H1 (cell line): ENCODE results near the gene LBH. TPM values are rescaled to one million over a fixed set of nuclear protein-coding genes. Genes with fewer than 3 reads are reported as not detected.

ENCODE experiments used
- ATF2 ChIP-seq: IDR thresholded peaks from 2 replicates; pipeline ENCODE4 v1.6.1; 2012; ENCODE audit warnings: low read length, inconsistent platforms
- NANOG ChIP-seq: IDR thresholded peaks from 2 replicates; pipeline ENCODE4 v1.6.1; 2011; ENCODE audit warnings: low read length, low read depth, mild to moderate bottlenecking, inconsistent platforms; ENCODE audit not compliant: insufficient read depth, poor library complexity, severe bottlenecking
- polyA plus RNA-seq, 7 experiments: library from polyadenylated mRNA; depleted of rRNA in 3 of 7; stranded (reverse) in 5 of 7; unstranded in 2 of 7; fragments of >200 nt in 5 of 7; fragments of 200-250 nt in 2 of 7; gene quantifications; 1 replicate in 5 of 7; 2 replicates in 1 of 7; 4 replicates in 1 of 7; pipeline versions ENCODE4 v1.2.1 to v1.2.3, GENCODE V29; 2011 to 2013; ENCODE audit warnings: missing spikeins in 2 of 7, mixed read lengths in 2 of 7
- total RNA-seq: library from RNA; stranded (reverse); fragmentation: NEBNext Ultra II Directional; extraction: Animal tissue kit (Norgen Biotek cat#: 25700); gene quantifications from 2 replicates; pipeline ENCODE4 v1.2.1, GENCODE V29; 2021

LBH gene
- total and polyA plus RNA-seq, 2 of the 8 experiments (the other 6 are each of a cell fraction or from before 2014, with no cell fraction given): 25.7 to 34.5 TPM

DNA sequence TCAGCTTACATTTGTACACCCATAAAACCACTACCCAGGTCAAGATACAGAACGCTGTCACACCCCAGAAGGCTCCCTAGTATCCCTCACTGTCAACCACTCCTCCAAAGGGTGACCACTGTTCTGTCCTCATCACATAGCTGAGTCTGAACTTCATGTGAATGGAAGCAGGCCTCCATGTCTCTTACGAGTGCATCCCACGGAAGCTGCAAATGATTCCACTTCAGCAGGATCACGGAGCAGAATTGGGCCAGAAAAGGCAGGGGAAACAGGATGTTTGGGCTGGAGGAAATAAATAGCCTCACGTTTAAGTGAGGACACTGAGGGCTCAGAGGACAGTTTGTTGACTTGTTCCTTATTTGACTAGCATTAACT, 38.4 kb downstream of the LBH start (continued):
- no peak for TF ChIP-seq ATF2
- no peak for TF ChIP-seq NANOG
